SK-N-SH treated with all-trans-retinoic acid at 6 μM for 48 hours (cell line): ENCODE results near the gene HMCN2.

ENCODE experiments used
- ATAC-seq: fragments of 200-7000 bp; cut with Tn5 transposase; 3 replicates; pipeline ENCODE4 v1.9.1; 2020; ENCODE audit warnings: mild to moderate bottlenecking, moderate library complexity
- ARNTL ChIP-seq: fragments of 450-650 bp; formaldehyde crosslinking; IDR thresholded peaks from 2 replicates; pipeline ENCODE4 v1.5.0; 2020; ENCODE audit warnings: low read depth, mild to moderate bottlenecking, moderate library complexity, borderline replicate concordance
- BACH2 ChIP-seq: fragments of 250-450 bp; sonication (Bioruptor Pico); IDR thresholded peaks from 2 replicates; pipeline ENCODE4 v1.9.0; 2021; ENCODE audit warnings: mild to moderate bottlenecking, borderline replicate concordance
- CSDC2 ChIP-seq: fragments of 250-450 bp; sonication (Bioruptor Pico); IDR thresholded peaks from 2 replicates; pipeline ENCODE4 v1.5.0; 2020; ENCODE audit warnings: mild to moderate bottlenecking, moderate library complexity
- ESRRG ChIP-seq: fragments of 250-450 bp; sonication (Bioruptor Pico); IDR thresholded peaks from 2 replicates; pipeline ENCODE4 v1.6.1; 2021; ENCODE audit warnings: mild to moderate bottlenecking
- GLIS3 ChIP-seq: fragments of 250-450 bp; sonication (Bioruptor Pico); IDR thresholded peaks from 2 replicates; pipeline ENCODE4 v1.5.0; 2020; ENCODE audit warnings: mild to moderate bottlenecking, moderate library complexity
- ISL1 ChIP-seq: fragments of 250-450 bp; sonication (Bioruptor Pico); IDR thresholded peaks from 2 replicates; pipeline ENCODE4 v2.1.2; 2022; ENCODE audit warnings: mild to moderate bottlenecking, moderate library complexity
- OSR1 ChIP-seq: fragments of 250-450 bp; sonication (Bioruptor Pico); IDR thresholded peaks from 2 replicates; pipeline ENCODE4 v1.8.0; 2022; ENCODE audit warnings: moderate library complexity, mild to moderate bottlenecking, inconsistent platforms
- PPARA ChIP-seq: fragments of 250-450 bp; sonication (Bioruptor Pico); IDR thresholded peaks from 2 replicates; pipeline ENCODE4 v1.5.0; 2020; ENCODE audit warnings: mild to moderate bottlenecking, borderline replicate concordance
- RARB ChIP-seq: fragments of 250-450 bp; sonication (Bioruptor Pico); IDR thresholded peaks from 2 replicates; pipeline ENCODE4 v1.8.0; 2021; ENCODE audit warnings: mild to moderate bottlenecking, moderate library complexity
- TCF4 ChIP-seq: fragments of 250-450 bp; sonication (Bioruptor Pico); IDR thresholded peaks from 2 replicates; pipeline ENCODE4 v1.8.0; 2021; ENCODE audit warnings: mild to moderate bottlenecking, moderate library complexity, borderline replicate concordance
- ZC3H10 ChIP-seq: fragments of 250-450 bp; sonication (Bioruptor Pico); IDR thresholded peaks from 2 replicates; pipeline ENCODE4 v1.5.1; 2021; ENCODE audit warnings: mild to moderate bottlenecking, moderate library complexity
- ZFP3 ChIP-seq: fragments of 250-450 bp; sonication (Bioruptor Pico); IDR thresholded peaks from 2 replicates; pipeline ENCODE4 v1.5.0; 2020; ENCODE audit warnings: mild to moderate bottlenecking, moderate library complexity
- ZFP30 ChIP-seq: fragments of 450-650 bp; formaldehyde crosslinking; IDR thresholded peaks from 2 replicates; pipeline ENCODE4 v1.5.0; 2022; ENCODE audit warnings: mild to moderate bottlenecking, moderate library complexity
- ZNF70 ChIP-seq: fragments of 450-650 bp; formaldehyde crosslinking; IDR thresholded peaks from 2 replicates; pipeline ENCODE4 v1.5.0; 2020; ENCODE audit warnings: mild to moderate bottlenecking, moderate library complexity
- ZNF8 ChIP-seq: fragments of 450-650 bp; formaldehyde crosslinking; IDR thresholded peaks from 2 replicates; pipeline ENCODE4 v1.5.0; 2020; ENCODE audit warnings: mild to moderate bottlenecking, moderate library complexity
- TF ChIP-seq, protein P1 (sequence below): fragments of 250-450 bp; sonication (Bioruptor Pico); IDR thresholded peaks from 2 replicates; pipeline ENCODE4 v1.8.0; 2020; ENCODE audit warnings: mild to moderate bottlenecking, moderate library complexity, borderline replicate concordance
- TF ChIP-seq, protein P2 (sequence below): fragments of 250-450 bp; sonication (Bioruptor Pico); IDR thresholded peaks from 2 replicates; pipeline ENCODE4 v1.8.0; 2021; ENCODE audit warnings: low read depth, mild to moderate bottlenecking, moderate library complexity, borderline replicate concordance
- TF ChIP-seq, protein P3 (sequence below): fragments of 250-450 bp; sonication (Bioruptor Pico); IDR thresholded peaks from 2 replicates; pipeline ENCODE4 v1.5.0; 2020; ENCODE audit warnings: mild to moderate bottlenecking, moderate library complexity
- TF ChIP-seq, protein P4 (sequence below): fragments of 250-450 bp; sonication (Bioruptor Pico); IDR thresholded peaks from 2 replicates; pipeline ENCODE4 v1.5.1; 2020; ENCODE audit warnings: low read depth, mild to moderate bottlenecking, moderate library complexity
- TF ChIP-seq, protein P5 (sequence below): fragments of 250-450 bp; sonication (Bioruptor Pico); IDR thresholded peaks from 2 replicates; pipeline ENCODE4 v1.5.1; 2021; ENCODE audit warnings: mild to moderate bottlenecking, moderate library complexity

Gene HMCN2

DNA sequence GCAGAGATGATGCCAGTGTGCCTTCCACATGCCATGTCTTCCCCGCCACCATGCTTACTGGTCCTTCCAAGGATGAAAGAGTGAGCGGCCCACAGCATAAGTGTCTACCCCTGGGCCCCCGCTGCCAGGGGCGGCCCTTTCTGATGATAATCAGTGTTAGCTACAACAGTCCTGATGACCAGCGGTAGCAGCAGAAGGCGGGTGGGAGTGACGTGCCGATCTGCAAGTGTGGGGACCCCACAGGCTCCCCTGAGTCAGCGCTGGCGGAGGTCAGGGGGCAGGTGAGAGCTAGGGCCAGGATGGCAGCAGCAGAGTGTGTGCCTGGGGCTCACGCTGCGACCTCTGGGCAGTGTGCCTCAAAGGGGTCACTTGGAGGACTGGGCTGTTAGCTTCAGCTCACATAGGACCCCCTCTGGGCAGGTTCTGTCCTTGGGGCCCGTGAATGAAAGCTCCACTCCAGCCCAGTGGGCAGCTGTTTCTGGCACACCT lies 80.4 kb downstream of the HMCN2 start:
- ATAC-seq: no peak
- TF ChIP-seq RARB (CRISPR knock-in tag): no peak
- no peak for TF ChIP-seq ZNF8 (CRISPR knock-in tag)
- no peak for TF ChIP-seq ZFP3
- no peak for TF ChIP-seq ARNTL (CRISPR knock-in tag)
- TF ChIP-seq, protein P1, sequence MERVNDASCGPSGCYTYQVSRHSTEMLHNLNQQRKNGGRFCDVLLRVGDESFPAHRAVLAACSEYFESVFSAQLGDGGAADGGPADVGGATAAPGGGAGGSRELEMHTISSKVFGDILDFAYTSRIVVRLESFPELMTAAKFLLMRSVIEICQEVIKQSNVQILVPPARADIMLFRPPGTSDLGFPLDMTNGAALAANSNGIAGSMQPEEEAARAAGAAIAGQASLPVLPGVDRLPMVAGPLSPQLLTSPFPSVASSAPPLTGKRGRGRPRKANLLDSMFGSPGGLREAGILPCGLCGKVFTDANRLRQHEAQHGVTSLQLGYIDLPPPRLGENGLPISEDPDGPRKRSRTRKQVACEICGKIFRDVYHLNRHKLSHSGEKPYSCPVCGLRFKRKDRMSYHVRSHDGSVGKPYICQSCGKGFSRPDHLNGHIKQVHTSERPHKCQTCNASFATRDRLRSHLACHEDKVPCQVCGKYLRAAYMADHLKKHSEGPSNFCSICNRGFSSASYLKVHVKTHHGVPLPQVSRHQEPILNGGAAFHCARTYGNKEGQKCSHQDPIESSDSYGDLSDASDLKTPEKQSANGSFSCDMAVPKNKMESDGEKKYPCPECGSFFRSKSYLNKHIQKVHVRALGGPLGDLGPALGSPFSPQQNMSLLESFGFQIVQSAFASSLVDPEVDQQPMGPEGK (CRISPR knock-in tag): no peak
- no peak for TF ChIP-seq CSDC2
- TF ChIP-seq ESRRG (CRISPR knock-in tag): no peak
- TF ChIP-seq ZFP30 (CRISPR knock-in tag): no peak
- TF ChIP-seq, protein P2, sequence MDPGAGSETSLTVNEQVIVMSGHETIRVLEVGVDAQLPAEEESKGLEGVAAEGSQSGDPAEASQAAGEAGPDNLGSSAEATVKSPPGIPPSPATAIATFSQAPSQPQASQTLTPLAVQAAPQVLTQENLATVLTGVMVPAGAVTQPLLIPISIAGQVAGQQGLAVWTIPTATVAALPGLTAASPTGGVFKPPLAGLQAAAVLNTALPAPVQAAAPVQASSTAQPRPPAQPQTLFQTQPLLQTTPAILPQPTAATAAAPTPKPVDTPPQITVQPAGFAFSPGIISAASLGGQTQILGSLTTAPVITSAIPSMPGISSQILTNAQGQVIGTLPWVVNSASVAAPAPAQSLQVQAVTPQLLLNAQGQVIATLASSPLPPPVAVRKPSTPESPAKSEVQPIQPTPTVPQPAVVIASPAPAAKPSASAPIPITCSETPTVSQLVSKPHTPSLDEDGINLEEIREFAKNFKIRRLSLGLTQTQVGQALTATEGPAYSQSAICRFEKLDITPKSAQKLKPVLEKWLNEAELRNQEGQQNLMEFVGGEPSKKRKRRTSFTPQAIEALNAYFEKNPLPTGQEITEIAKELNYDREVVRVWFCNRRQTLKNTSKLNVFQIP (CRISPR knock-in tag): no peak
- TF ChIP-seq, protein P3, sequence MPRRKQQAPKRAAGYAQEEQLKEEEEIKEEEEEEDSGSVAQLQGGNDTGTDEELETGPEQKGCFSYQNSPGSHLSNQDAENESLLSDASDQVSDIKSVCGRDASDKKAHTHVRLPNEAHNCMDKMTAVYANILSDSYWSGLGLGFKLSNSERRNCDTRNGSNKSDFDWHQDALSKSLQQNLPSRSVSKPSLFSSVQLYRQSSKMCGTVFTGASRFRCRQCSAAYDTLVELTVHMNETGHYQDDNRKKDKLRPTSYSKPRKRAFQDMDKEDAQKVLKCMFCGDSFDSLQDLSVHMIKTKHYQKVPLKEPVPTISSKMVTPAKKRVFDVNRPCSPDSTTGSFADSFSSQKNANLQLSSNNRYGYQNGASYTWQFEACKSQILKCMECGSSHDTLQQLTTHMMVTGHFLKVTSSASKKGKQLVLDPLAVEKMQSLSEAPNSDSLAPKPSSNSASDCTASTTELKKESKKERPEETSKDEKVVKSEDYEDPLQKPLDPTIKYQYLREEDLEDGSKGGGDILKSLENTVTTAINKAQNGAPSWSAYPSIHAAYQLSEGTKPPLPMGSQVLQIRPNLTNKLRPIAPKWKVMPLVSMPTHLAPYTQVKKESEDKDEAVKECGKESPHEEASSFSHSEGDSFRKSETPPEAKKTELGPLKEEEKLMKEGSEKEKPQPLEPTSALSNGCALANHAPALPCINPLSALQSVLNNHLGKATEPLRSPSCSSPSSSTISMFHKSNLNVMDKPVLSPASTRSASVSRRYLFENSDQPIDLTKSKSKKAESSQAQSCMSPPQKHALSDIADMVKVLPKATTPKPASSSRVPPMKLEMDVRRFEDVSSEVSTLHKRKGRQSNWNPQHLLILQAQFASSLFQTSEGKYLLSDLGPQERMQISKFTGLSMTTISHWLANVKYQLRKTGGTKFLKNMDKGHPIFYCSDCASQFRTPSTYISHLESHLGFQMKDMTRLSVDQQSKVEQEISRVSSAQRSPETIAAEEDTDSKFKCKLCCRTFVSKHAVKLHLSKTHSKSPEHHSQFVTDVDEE (CRISPR knock-in tag): no peak
- TF ChIP-seq GLIS3 (CRISPR knock-in tag): no peak
- TF ChIP-seq OSR1: no peak
- no peak for TF ChIP-seq PPARA (CRISPR knock-in tag)
- no peak for TF ChIP-seq ZNF70 (CRISPR knock-in tag)
- no peak for TF ChIP-seq ZC3H10
- TF ChIP-seq BACH2: no peak

DNA sequence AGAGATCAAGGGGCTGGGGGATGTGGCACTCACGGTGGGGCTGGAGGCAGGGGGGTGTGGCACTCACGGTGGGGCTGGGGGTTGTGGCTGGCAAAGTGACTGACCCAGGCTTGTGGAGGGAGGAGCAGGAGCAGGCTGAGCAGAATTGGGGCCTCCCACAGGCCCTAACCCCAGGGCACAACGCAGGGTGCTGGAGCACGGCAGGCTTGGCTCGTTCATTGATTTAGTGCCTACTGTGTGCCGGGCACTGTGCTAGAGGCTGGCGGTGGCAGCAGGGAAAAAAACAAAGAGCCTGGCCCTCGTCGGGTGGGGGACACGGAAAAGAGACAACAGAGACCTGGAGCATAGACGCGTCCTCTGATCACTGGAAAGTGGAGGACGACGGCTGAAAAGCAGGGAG lies 80.9 kb downstream of the HMCN2 start:
- no peak for ATAC-seq
- TF ChIP-seq ZFP3 (no peak), ZNF8 (CRISPR knock-in tag) (no peak), ISL1 (CRISPR knock-in tag) (no peak), ZC3H10 (no peak), GLIS3 (CRISPR knock-in tag) (no peak), ZNF70 (CRISPR knock-in tag) (no peak), TCF4 (CRISPR knock-in tag) (no peak)
- TF ChIP-seq, protein P4, sequence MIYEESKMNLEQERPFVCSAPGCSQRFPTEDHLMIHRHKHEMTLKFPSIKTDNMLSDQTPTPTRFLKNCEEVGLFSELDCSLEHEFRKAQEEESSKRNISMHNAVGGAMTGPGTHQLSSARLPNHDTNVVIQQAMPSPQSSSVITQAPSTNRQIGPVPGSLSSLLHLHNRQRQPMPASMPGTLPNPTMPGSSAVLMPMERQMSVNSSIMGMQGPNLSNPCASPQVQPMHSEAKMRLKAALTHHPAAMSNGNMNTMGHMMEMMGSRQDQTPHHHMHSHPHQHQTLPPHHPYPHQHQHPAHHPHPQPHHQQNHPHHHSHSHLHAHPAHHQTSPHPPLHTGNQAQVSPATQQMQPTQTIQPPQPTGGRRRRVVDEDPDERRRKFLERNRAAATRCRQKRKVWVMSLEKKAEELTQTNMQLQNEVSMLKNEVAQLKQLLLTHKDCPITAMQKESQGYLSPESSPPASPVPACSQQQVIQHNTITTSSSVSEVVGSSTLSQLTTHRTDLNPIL (CRISPR knock-in tag): no peak
- TF ChIP-seq, protein P2 (CRISPR knock-in tag): no peak
- TF ChIP-seq, protein P5, sequence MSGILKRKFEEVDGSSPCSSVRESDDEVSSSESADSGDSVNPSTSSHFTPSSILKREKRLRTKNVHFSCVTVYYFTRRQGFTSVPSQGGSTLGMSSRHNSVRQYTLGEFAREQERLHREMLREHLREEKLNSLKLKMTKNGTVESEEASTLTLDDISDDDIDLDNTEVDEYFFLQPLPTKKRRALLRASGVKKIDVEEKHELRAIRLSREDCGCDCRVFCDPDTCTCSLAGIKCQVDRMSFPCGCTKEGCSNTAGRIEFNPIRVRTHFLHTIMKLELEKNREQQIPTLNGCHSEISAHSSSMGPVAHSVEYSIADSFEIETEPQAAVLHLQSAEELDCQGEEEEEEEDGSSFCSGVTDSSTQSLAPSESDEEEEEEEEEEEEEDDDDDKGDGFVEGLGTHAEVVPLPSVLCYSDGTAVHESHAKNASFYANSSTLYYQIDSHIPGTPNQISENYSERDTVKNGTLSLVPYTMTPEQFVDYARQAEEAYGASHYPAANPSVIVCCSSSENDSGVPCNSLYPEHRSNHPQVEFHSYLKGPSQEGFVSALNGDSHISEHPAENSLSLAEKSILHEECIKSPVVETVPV (CRISPR knock-in tag): no peak
- TF ChIP-seq, protein P1 (CRISPR knock-in tag): no peak
